ENCODE measurements around the gene GRPEL2. TPM values are rescaled to one million over a fixed set of nuclear protein-coding genes. Genes with fewer than 3 reads are reported as not detected.
A peak's percentile ranks its signal among the peaks of the same experiment; 100 is the strongest.

The GRPEL2 gene
- polyA plus RNA-seq, 1 donor = 18.2 TPM

- 33% methylated on average over 1 of the region's 2 CpGs for WGBS (ENCODE audit: insufficient coverage, low lambda C conversion rate)
- Histone ChIP-seq H3K27me3 (ENCODE audit: control insufficient read depth, insufficient read depth, low read length) (no peaks in the 10 kb centered on the region), H3K9me3 (ENCODE audit: control insufficient read depth, low read depth, low read length) (no peaks in the 10 kb centered on the region), H3K4me1 (ENCODE audit: control insufficient read depth, insufficient read depth, low read length) (peaks cover 20% of the 10 kb centered on the region), H3K27ac (ENCODE audit: low read length) (peak overlapping the region; percentile 75), H3K36me3 (ENCODE audit: control insufficient read depth, insufficient read depth, low read length) (peaks cover 50% of the 10 kb centered on the region), H3K4me3 (ENCODE audit: low read length) (no peak overlapping the region)
- DNase-seq = peak in 1 of 2 donors; percentile 73
These were observed 8.6 kb downstream of the GRPEL2 start for GRCh38 chr5:149353911-149354310.

GRCh38 chr5:149355688-149356087, 10.4 kb downstream of the GRPEL2 start:
- WGBS (ENCODE audit: insufficient coverage, low lambda C conversion rate) = no CpG with 5 or more reads among the region's 1 CpG
- H3K36me3 ChIP-seq (ENCODE audit: control insufficient read depth, insufficient read depth, low read length) = peaks cover 34% of the 10 kb centered on the region
- no peaks in the 10 kb centered on the region for H3K9me3 ChIP-seq (ENCODE audit: control insufficient read depth, low read depth, low read length)
- peaks cover 22% of the 10 kb centered on the region for H3K4me1 ChIP-seq (ENCODE audit: control insufficient read depth, insufficient read depth, low read length)
- H3K27ac ChIP-seq (ENCODE audit: low read length) = no peak overlapping the region
- no peak for DNase-seq
- no peak overlapping the region for H3K4me3 ChIP-seq (ENCODE audit: low read length)
- no peaks in the 10 kb centered on the region for H3K27me3 ChIP-seq (ENCODE audit: control insufficient read depth, insufficient read depth, low read length)

GRCh38 chr5:149356391-149356790, 11.1 kb downstream of the GRPEL2 start:
- Histone ChIP-seq H3K4me3 (ENCODE audit: low read length) (no peak overlapping the region), H3K4me1 (ENCODE audit: control insufficient read depth, insufficient read depth, low read length) (peaks cover 22% of the 10 kb centered on the region), H3K9me3 (ENCODE audit: control insufficient read depth, low read depth, low read length) (no peaks in the 10 kb centered on the region), H3K27me3 (ENCODE audit: control insufficient read depth, insufficient read depth, low read length) (no peaks in the 10 kb centered on the region), H3K36me3 (ENCODE audit: control insufficient read depth, insufficient read depth, low read length) (peaks cover 28% of the 10 kb centered on the region), H3K27ac (ENCODE audit: low read length) (peak overlapping the region; percentile 87)
- DNase-seq = no peak
- no CpG with 5 or more reads among the region's 8 CpGs for WGBS (ENCODE audit: insufficient coverage, low lambda C conversion rate)

- Histone ChIP-seq H3K9me3 (ENCODE audit: control insufficient read depth, low read depth, low read length) (no peaks in the 10 kb centered on the region), H3K4me3 (ENCODE audit: low read length) (peak within 1 kb of the TSS; percentile 95), H3K27ac (ENCODE audit: low read length) (peak within 1 kb of the TSS; percentile 87), H3K27me3 (ENCODE audit: control insufficient read depth, insufficient read depth, low read length) (no peaks in the 10 kb centered on the region), H3K4me1 (ENCODE audit: control insufficient read depth, insufficient read depth, low read length) (peaks cover 22% of the 10 kb centered on the region), H3K36me3 (ENCODE audit: control insufficient read depth, insufficient read depth, low read length) (peaks cover 18% of the 10 kb centered on the region)
- DNase-seq = peak; percentile 96 to 99
- WGBS (ENCODE audit: insufficient coverage, low lambda C conversion rate) = 0% methylated on average over 2 of the region's 61 CpGs
These were observed 12.3 kb downstream of the GRPEL2 start, which contains the start of gene PCYOX1L for GRCh38 chr5:149357370-149358293. PCYOX1L (plus strand) TSS chr5:149358046; CDS start chr5:149358069, 23 bp downstream.

GRCh38 chr5:149358294-149358651, 13.0 kb downstream of the GRPEL2 start:
- no CpG with 5 or more reads among the region's 18 CpGs for WGBS (ENCODE audit: insufficient coverage, low lambda C conversion rate)
- Histone ChIP-seq H3K27me3 (ENCODE audit: control insufficient read depth, insufficient read depth, low read length) (no peaks in the 10 kb centered on the region), H3K36me3 (ENCODE audit: control insufficient read depth, insufficient read depth, low read length) (peaks cover 13% of the 10 kb centered on the region), H3K27ac (ENCODE audit: low read length) (peak overlapping the region; percentile 86), H3K9me3 (ENCODE audit: control insufficient read depth, low read depth, low read length) (no peaks in the 10 kb centered on the region), H3K4me3 (ENCODE audit: low read length) (peak overlapping the region; percentile 95), H3K4me1 (ENCODE audit: control insufficient read depth, insufficient read depth, low read length) (peaks cover 22% of the 10 kb centered on the region)
- peak in 1 of 2 donors; percentile 56 for DNase-seq

GRCh38 chr5:149358868-149359495, 13.7 kb downstream of the GRPEL2 start:
- Histone ChIP-seq H3K9me3 (ENCODE audit: control insufficient read depth, low read depth, low read length) (no peaks in the 10 kb centered on the region), H3K36me3 (ENCODE audit: control insufficient read depth, insufficient read depth, low read length) (peaks cover 11% of the 10 kb centered on the region), H3K4me1 (ENCODE audit: control insufficient read depth, insufficient read depth, low read length) (peaks cover 22% of the 10 kb centered on the region), H3K27ac (ENCODE audit: low read length) (no peak overlapping the region), H3K4me3 (ENCODE audit: low read length) (peak overlapping the region; percentile 95), H3K27me3 (ENCODE audit: control insufficient read depth, insufficient read depth, low read length) (no peaks in the 10 kb centered on the region)
- DNase-seq = no peak
- no CpG with 5 or more reads among the region's 8 CpGs for WGBS (ENCODE audit: insufficient coverage, low lambda C conversion rate)

- peaks cover 12% of the 10 kb centered on the region for H3K4me1 ChIP-seq (ENCODE audit: control insufficient read depth, insufficient read depth, low read length)
- no peaks in the 10 kb centered on the region for H3K27me3 ChIP-seq (ENCODE audit: control insufficient read depth, insufficient read depth, low read length)
- no peak for DNase-seq
- H3K36me3 ChIP-seq (ENCODE audit: control insufficient read depth, insufficient read depth, low read length) = peaks cover 7% of the 10 kb centered on the region
- WGBS (ENCODE audit: insufficient coverage, low lambda C conversion rate) = no CpG with 5 or more reads among the region's 1 CpG
- no peaks in the 10 kb centered on the region for H3K9me3 ChIP-seq (ENCODE audit: control insufficient read depth, low read depth, low read length)
- H3K4me3 ChIP-seq (ENCODE audit: low read length) = no peak overlapping the region
- H3K27ac ChIP-seq (ENCODE audit: low read length) = no peak overlapping the region
These were observed 15.0 kb downstream of the GRPEL2 start for GRCh38 chr5:149360272-149360671.

GRCh38 chr5:149362541-149362940, 17.2 kb downstream of the GRPEL2 start:
- Histone ChIP-seq H3K36me3 (ENCODE audit: control insufficient read depth, insufficient read depth, low read length) (no peaks in the 10 kb centered on the region), H3K4me3 (ENCODE audit: low read length) (no peak overlapping the region), H3K27ac (ENCODE audit: low read length) (no peak overlapping the region), H3K27me3 (ENCODE audit: control insufficient read depth, insufficient read depth, low read length) (no peaks in the 10 kb centered on the region), H3K9me3 (ENCODE audit: control insufficient read depth, low read depth, low read length) (no peaks in the 10 kb centered on the region), H3K4me1 (ENCODE audit: control insufficient read depth, insufficient read depth, low read length) (peaks cover 13% of the 10 kb centered on the region)
- WGBS (ENCODE audit: insufficient coverage, low lambda C conversion rate) = no CpG with 5 or more reads among the region's 12 CpGs
- DNase-seq = no peak

- Histone ChIP-seq H3K9me3 (ENCODE audit: control insufficient read depth, low read depth, low read length) (no peaks in the 10 kb centered on the region), H3K27ac (ENCODE audit: low read length) (no peak overlapping the region), H3K4me1 (ENCODE audit: control insufficient read depth, insufficient read depth, low read length) (peaks cover 16% of the 10 kb centered on the region), H3K27me3 (ENCODE audit: control insufficient read depth, insufficient read depth, low read length) (no peaks in the 10 kb centered on the region), H3K4me3 (ENCODE audit: low read length) (no peak overlapping the region), H3K36me3 (ENCODE audit: control insufficient read depth, insufficient read depth, low read length) (peaks cover 3% of the 10 kb centered on the region)
- DNase-seq = no peak
These were observed 18.1 kb downstream of the GRPEL2 start for GRCh38 chr5:149363358-149363757.

GRCh38 chr5:149363936-149364335, 18.6 kb downstream of the GRPEL2 start:
- H3K9me3 ChIP-seq (ENCODE audit: control insufficient read depth, low read depth, low read length) = no peaks in the 10 kb centered on the region
- H3K36me3 ChIP-seq (ENCODE audit: control insufficient read depth, insufficient read depth, low read length) = peaks cover 4% of the 10 kb centered on the region
- WGBS (ENCODE audit: insufficient coverage, low lambda C conversion rate) = no CpG with 5 or more reads among the region's 9 CpGs
- no peak for DNase-seq
- H3K4me3 ChIP-seq (ENCODE audit: low read length) = no peak overlapping the region
- no peak overlapping the region for H3K27ac ChIP-seq (ENCODE audit: low read length)
- H3K4me1 ChIP-seq (ENCODE audit: control insufficient read depth, insufficient read depth, low read length) = peaks cover 14% of the 10 kb centered on the region
- H3K27me3 ChIP-seq (ENCODE audit: control insufficient read depth, insufficient read depth, low read length) = no peaks in the 10 kb centered on the region

All from large intestine (tissue), 3 donors.